ENCODE measurements around the gene SLC4A7.

SLC4A7 gene

GRCh38 chr3:27387625-27388024, 96.6 kb downstream of the SLC4A7 start:
- no peak overlapping the region for H3K27ac ChIP-seq
- TF ChIP-seq, protein P1, sequence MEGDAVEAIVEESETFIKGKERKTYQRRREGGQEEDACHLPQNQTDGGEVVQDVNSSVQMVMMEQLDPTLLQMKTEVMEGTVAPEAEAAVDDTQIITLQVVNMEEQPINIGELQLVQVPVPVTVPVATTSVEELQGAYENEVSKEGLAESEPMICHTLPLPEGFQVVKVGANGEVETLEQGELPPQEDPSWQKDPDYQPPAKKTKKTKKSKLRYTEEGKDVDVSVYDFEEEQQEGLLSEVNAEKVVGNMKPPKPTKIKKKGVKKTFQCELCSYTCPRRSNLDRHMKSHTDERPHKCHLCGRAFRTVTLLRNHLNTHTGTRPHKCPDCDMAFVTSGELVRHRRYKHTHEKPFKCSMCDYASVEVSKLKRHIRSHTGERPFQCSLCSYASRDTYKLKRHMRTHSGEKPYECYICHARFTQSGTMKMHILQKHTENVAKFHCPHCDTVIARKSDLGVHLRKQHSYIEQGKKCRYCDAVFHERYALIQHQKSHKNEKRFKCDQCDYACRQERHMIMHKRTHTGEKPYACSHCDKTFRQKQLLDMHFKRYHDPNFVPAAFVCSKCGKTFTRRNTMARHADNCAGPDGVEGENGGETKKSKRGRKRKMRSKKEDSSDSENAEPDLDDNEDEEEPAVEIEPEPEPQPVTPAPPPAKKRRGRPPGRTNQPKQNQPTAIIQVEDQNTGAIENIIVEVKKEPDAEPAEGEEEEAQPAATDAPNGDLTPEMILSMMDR (conservative IDR thresholded peaks at IDR 0.05): no peak
- TF ChIP-seq ZFX (IDR thresholded peaks at IDR 0.05): no peak

DNA sequence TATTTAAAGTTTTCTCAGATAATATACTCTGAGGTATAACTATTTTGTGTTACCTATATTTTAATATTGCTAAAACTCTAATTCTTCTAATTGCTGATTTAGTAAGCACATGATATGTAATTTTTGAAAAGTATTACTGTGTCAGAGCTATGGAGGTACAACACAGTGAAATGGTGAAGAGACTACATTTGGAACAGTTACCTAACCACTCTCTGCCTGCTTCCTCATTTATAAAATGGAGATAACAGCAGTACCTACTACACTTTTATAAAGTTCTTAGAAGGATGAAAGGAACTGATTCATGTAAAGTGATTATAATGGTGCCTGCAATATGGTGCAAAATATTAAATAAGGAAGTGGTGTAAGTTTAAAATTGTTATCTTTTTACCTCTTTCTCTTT, 98.7 kb downstream of the SLC4A7 start:
- H3K27ac ChIP-seq: no peak overlapping the region
- no peak for TF ChIP-seq ZFX (IDR thresholded peaks at IDR 0.05)
- TF ChIP-seq, protein P1 (conservative IDR thresholded peaks at IDR 0.05): no peak

DNA sequence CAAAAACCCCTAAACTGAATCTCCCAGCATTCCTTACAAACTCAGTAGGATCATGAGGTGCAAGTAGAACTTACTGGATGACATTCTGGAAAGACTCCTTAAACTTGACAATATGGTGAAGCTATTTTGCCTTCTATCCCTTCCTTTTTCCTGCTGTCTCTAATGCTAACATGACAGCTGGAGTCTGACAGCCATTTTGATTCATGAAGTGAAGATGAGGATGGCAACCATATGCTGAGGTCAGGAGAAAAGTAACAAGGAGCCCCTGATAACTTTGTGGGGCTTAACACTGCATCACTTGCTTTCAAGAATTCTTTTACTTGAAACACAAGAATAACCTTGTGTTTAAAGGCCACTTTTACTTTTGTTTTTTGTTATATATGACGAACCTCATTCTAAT, 100.0 kb downstream of the SLC4A7 start:
- no peak overlapping the region for H3K27ac ChIP-seq
- TF ChIP-seq, protein P1 (conservative IDR thresholded peaks at IDR 0.05): no peak
- no peak for TF ChIP-seq ZFX (IDR thresholded peaks at IDR 0.05)

DNA sequence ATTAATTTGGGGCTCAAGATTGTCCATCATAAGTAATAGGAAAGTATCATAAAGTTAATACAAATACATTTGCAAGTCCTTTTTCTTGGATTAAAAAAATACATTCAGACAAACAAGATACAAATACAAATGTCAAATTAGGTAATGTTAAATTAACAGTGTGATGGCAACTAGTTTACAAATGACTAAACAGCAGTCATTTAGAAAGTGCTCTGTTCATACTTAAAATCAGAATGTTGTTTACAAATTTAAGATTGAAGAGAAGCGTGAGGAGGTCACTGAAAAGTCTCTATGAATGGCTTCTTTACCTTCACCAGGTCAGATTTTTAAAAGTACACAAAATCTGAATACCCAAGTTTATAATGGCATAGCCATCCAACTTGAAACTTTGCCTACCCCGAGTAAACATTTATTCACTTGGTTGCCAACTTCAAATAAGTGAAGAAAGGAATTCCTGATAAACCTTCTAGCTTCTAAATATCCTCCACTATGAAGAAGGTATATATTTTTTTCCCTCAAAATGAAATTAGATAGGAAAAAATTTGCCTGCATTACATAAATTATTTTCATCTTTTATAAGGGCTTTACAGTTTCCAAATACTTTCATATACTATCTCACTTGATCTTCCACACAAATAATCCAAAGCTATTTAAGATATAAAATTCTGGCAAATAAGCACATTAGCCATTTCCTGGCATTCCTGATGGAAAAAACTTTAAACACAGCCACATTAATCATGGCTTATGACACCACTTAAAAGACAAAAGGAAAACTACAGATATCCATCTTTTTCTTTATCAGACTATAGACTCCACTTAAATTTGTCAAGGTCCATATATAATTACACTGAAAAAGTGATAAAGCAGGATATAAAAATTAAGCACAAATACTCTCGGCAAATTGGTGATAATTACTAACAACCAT, 103.5 kb downstream of the SLC4A7 start:
- TF ChIP-seq, protein P1 (conservative IDR thresholded peaks at IDR 0.05): no peak
- no peak for TF ChIP-seq ZFX (IDR thresholded peaks at IDR 0.05)
- no peak overlapping the region for H3K27ac ChIP-seq

DNA sequence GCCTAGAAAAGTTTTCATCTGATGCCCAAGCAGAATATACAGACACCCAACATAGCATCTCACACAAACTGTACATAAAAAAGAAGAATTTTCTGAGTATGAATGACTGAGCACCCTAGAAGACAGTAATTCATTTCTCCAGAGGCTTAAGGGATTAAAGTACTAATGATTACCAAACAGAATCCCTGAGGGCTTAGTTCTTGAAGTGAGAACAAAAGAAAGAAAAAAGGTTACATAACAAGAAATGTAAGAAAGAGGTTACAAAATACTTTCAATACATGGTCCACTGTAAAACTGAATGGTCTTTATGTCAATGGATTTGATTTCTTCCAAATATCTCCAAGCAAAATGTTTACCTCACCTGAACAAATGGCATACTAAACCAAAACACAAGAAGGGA, 105.9 kb downstream of the SLC4A7 start:
- no peak for TF ChIP-seq ZFX (IDR thresholded peaks at IDR 0.05)
- TF ChIP-seq, protein P1 (conservative IDR thresholded peaks at IDR 0.05): no peak
- H3K27ac ChIP-seq: no peak overlapping the region

- H3K27ac ChIP-seq: no peak overlapping the region
These were observed 107.9 kb downstream of the SLC4A7 start for GRCh38 chr3:27376109-27376772.

More at GRCh38 chr3:27376109-27376772, 107.9 kb downstream of the SLC4A7 start:
- TF ChIP-seq, protein P1 (conservative IDR thresholded peaks at IDR 0.05): no peak
- no peak for TF ChIP-seq ZFX (IDR thresholded peaks at IDR 0.05)

All from C4-2B (cell line).